Liver (tissue), 9 donors: ENCODE results near the gene CYP24A1. TPM values are rescaled to one million over a fixed set of nuclear protein-coding genes. Genes with fewer than 3 reads are reported as not detected.

Source experiments
- DNase-seq: peaks from one replicate; pipeline ENCODE4 v3.0.0-alpha.2; 2017; ENCODE audit warnings: low spot score
- H3K27ac ChIP-seq, 2 donors: one replicate each; pipeline ENCODE4 v1.7.0; 2013; ENCODE audit warnings: inconsistent platforms in 2 of 2, low read length in 2 of 2, control low read depth in 1 of 2, low read depth in 1 of 2, mild to moderate bottlenecking in 1 of 2
- H3K27me3 ChIP-seq, 4 donors: one replicate each; pipeline versions ENCODE4 v1.6.1 to v1.7.0; 2013; ENCODE audit warnings: low read length in 3 of 4, inconsistent platforms in 1 of 4, mild to moderate bottlenecking in 1 of 4, moderate library complexity in 1 of 4; ENCODE audit not compliant: control insufficient read depth in 4 of 4, insufficient read depth in 4 of 4
- H3K36me3 ChIP-seq, 4 donors: one replicate each; pipeline versions ENCODE4 v1.6.1 to v1.7.0; 2013; ENCODE audit warnings: low read length in 3 of 4, mild to moderate bottlenecking in 3 of 4, low read depth in 1 of 4, moderate library complexity in 1 of 4; ENCODE audit not compliant: control insufficient read depth in 4 of 4, insufficient read depth in 3 of 4
- H3K4me1 ChIP-seq, 4 donors: one replicate each; pipeline versions ENCODE4 v1.6.1 to v1.7.0; 2013; ENCODE audit warnings: low read length in 3 of 4, mild to moderate bottlenecking in 3 of 4, moderate library complexity in 1 of 4; ENCODE audit not compliant: control insufficient read depth in 4 of 4, insufficient read depth in 4 of 4
- H3K4me3 ChIP-seq, 3 donors: one replicate each; pipeline versions ENCODE4 v1.6.1 to v1.7.0; 2013; ENCODE audit warnings: low read length in 3 of 3, control low read depth in 1 of 3, low read depth in 1 of 3, mild to moderate bottlenecking in 1 of 3
- H3K9ac ChIP-seq, 2 donors: one replicate each; pipeline ENCODE4 v1.7.0; 2013; ENCODE audit warnings: low read length in 2 of 2, mild to moderate bottlenecking in 2 of 2, moderate library complexity in 2 of 2, control low read depth in 1 of 2, low read depth in 1 of 2
- H3K9me3 ChIP-seq, 4 donors: one replicate each; pipeline versions ENCODE4 v1.6.1 to v1.7.0; 2013; ENCODE audit warnings: low read length in 3 of 4; ENCODE audit not compliant: control insufficient read depth in 4 of 4
- CTCF ChIP-seq: fragments of 150-350 bp; IDR thresholded peaks from 2 replicates; pipeline ENCODE4 v1.5.1; 2017; ENCODE audit warnings: improper control_type of control experiment, low read depth, low read length; ENCODE audit not compliant: missing input control
- EGR1 ChIP-seq, 2 donors: IDR thresholded peaks; 2 replicates each; pipeline ENCODE4 v1.6.1; 2016 to 2018; ENCODE audit warnings: antibody characterized with exemption in 2 of 2, low read depth in 2 of 2
- FOXA1 ChIP-seq: IDR thresholded peaks from 2 replicates; pipeline ENCODE4 v1.6.1; 2016; ENCODE audit warnings: antibody characterized with exemption
- FOXA2 ChIP-seq: IDR thresholded peaks from 2 replicates; pipeline ENCODE4 v1.6.1; 2016; ENCODE audit warnings: antibody characterized with exemption
- GABPA ChIP-seq, 2 donors: IDR thresholded peaks in 1 of 2; conservative IDR thresholded peaks in 1 of 2; 2 replicates each; pipeline ENCODE4 v1.6.1; 2016; ENCODE audit warnings: antibody characterized with exemption in 2 of 2, mild to moderate bottlenecking in 1 of 2, moderate library complexity in 1 of 2
- HNF4A ChIP-seq, 2 donors: conservative IDR thresholded peaks; 2 replicates each; pipeline ENCODE4 v1.6.1; 2016; ENCODE audit warnings: antibody characterized with exemption in 2 of 2, mild to moderate bottlenecking in 2 of 2
- HNF4G ChIP-seq: IDR thresholded peaks from 2 replicates; pipeline ENCODE4 v1.6.1; 2016; ENCODE audit warnings: antibody characterized with exemption
- JUND ChIP-seq, 2 donors: IDR thresholded peaks; 2 replicates each; pipeline ENCODE4 v1.6.1; 2016; ENCODE audit warnings: antibody characterized with exemption in 2 of 2
- NR2F2 ChIP-seq: IDR thresholded peaks from 2 replicates; pipeline ENCODE4 v1.6.1; 2016; ENCODE audit warnings: antibody characterized with exemption
- RAD21 ChIP-seq, 2 donors: IDR thresholded peaks; 2 replicates each; pipeline ENCODE4 v1.6.1; 2016; ENCODE audit warnings: antibody characterized with exemption in 2 of 2, mild to moderate bottlenecking in 2 of 2
- REST ChIP-seq: IDR thresholded peaks from 2 replicates; pipeline ENCODE4 v1.6.1; 2016; ENCODE audit warnings: antibody characterized with exemption, mild to moderate bottlenecking
- RXRA ChIP-seq, 2 donors: IDR thresholded peaks; 2 replicates each; pipeline ENCODE4 v1.6.1; 2017 to 2018; ENCODE audit warnings: antibody characterized with exemption in 2 of 2, mild to moderate bottlenecking in 1 of 2
- SP1 ChIP-seq: IDR thresholded peaks from 2 replicates; pipeline ENCODE4 v1.6.1; 2018; ENCODE audit warnings: antibody characterized with exemption, mild to moderate bottlenecking
- TAF1 ChIP-seq: conservative IDR thresholded peaks from 2 replicates; pipeline ENCODE4 v1.6.1; 2016; ENCODE audit warnings: antibody characterized with exemption, mild to moderate bottlenecking
- YY1 ChIP-seq: IDR thresholded peaks from 2 replicates; pipeline ENCODE4 v1.6.1; 2016; ENCODE audit warnings: antibody characterized with exemption, mild to moderate bottlenecking
- WGBS: extraction: QIAGEN DNeasy Blood & Tissue Kit; methylation state at CpG from one replicate; pipeline ENCODE4 v1.1.7; 2013; 5-methylcytosine and 5-hydroxymethylcytosine counted together
- polyA plus RNA-seq, 2 donors: library from polyadenylated mRNA; stranded (reverse) in 1 of 2; unstranded in 1 of 2; fragments of 200-250 nt in 1 of 2; fragments of >200 nt in 1 of 2; fragmentation: Nextera tagmentation in 1 of 2; extraction: Ambion mirVana in 1 of 2; gene quantifications; one replicate each; pipeline versions ENCODE4 v1.2.1 to v1.2.3, GENCODE V29; 2013 to 2015
- total RNA-seq, 2 donors: library from RNA; depleted of rRNA; stranded (reverse); fragments of >200 nt; gene quantifications; one replicate each; pipeline ENCODE4 v1.2.3, GENCODE V29; 2014
- TF ChIP-seq, protein P1 (sequence below): IDR thresholded peaks from 2 replicates; pipeline ENCODE4 v1.6.1; 2016; ENCODE audit warnings: antibody characterized with exemption
- TF ChIP-seq, protein P2 (sequence below): IDR thresholded peaks from 2 replicates; pipeline ENCODE4 v1.6.1; 2016; ENCODE audit warnings: antibody characterized with exemption
- TF ChIP-seq, protein P3 (sequence below): IDR thresholded peaks from 2 replicates; pipeline ENCODE4 v1.6.1; 2016; ENCODE audit warnings: antibody characterized with exemption
- donor health status: healthy.
- donor health status: healthy.
- donor health status: healthy.
- donor health status: healthy.
- donor health status: healthy.

CYP24A1 gene
- total and polyA plus RNA-seq, 4 donors = not detected

DNA sequence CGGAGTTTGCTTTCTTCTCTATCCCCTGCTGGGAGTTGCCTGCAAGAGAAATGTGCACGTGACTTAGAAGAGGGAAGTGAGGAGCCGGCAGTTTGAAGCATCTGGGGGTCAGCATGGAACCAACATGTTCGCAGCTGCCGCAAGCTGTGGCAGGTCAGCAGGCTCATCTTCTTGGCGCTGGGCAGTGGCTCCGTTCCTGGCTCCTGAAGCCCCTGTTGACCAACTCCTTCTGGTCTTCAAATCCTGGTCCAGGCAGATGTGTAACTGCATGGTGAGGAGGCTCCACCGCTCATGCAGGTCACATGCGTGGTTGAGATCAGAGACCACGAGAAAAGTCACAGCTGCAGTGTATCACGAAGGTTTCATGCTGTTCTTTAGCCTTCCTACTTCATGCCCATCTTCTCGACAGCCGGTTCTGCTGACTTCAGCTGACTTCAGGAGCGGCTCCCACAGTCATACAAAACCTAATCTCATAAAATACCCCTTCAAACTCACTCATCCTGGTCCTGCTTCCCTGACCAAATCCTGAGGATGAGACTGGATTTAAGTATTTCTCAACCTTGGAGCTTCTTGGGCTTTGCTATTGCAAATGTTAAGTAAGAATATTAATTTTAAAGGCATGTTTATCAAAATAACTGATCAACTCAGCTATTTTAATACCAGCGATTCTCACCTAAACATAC lies 58.5 kb downstream of the CYP24A1 start:
- no peak overlapping the region for H3K4me3 ChIP-seq
- H3K27me3 ChIP-seq = no peaks in the 10 kb centered on the region
- TF ChIP-seq REST (no peak), RXRA (IDR thresholded peaks at IDR 0.05) (no peak), CTCF (no peak), JUND (IDR thresholded peaks at IDR 0.05) (no peak), EGR1 (IDR thresholded peaks at IDR 0.05; ENCODE audit: low read depth in 2 of 2) (no peak), YY1 (no peak), FOXA2 (no peak), HNF4A (conservative IDR thresholded peaks at IDR 0.05) (no peak), RAD21 (IDR thresholded peaks at IDR 0.05) (no peak), FOXA1 (no peak), HNF4G (no peak), NR2F2 (no peak), TAF1 (no peak), SP1 (no peak), GABPA (IDR thresholded peaks at IDR 0.05 in 1 of 2, conservative IDR thresholded peaks at IDR 0.05 in 1 of 2) (no peak)
- TF ChIP-seq, protein P1, sequence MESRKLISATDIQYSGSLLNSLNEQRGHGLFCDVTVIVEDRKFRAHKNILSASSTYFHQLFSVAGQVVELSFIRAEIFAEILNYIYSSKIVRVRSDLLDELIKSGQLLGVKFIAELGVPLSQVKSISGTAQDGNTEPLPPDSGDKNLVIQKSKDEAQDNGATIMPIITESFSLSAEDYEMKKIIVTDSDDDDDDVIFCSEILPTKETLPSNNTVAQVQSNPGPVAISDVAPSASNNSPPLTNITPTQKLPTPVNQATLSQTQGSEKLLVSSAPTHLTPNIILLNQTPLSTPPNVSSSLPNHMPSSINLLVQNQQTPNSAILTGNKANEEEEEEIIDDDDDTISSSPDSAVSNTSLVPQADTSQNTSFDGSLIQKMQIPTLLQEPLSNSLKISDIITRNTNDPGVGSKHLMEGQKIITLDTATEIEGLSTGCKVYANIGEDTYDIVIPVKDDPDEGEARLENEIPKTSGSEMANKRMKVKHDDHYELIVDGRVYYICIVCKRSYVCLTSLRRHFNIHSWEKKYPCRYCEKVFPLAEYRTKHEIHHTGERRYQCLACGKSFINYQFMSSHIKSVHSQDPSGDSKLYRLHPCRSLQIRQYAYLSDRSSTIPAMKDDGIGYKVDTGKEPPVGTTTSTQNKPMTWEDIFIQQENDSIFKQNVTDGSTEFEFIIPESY = no peak
- TF ChIP-seq, protein P2, sequence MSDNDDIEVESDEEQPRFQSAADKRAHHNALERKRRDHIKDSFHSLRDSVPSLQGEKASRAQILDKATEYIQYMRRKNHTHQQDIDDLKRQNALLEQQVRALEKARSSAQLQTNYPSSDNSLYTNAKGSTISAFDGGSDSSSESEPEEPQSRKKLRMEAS = no peak
- TF ChIP-seq, protein P3, sequence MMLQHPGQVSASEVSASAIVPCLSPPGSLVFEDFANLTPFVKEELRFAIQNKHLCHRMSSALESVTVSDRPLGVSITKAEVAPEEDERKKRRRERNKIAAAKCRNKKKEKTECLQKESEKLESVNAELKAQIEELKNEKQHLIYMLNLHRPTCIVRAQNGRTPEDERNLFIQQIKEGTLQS = no peak
- no peak for DNase-seq
- peaks cover 15 to 35% (median 18%) of the 10 kb centered on the region in 4 donors for H3K4me1 ChIP-seq
- peak overlapping the region; percentile 44 to 75 for H3K27ac ChIP-seq
- H3K9me3 ChIP-seq = no peaks in the 10 kb centered on the region
- peak overlapping the region in 1 of 2 donors; percentile 58 for H3K9ac ChIP-seq
- 74% methylated on average over 15 of the region's 15 CpGs for WGBS
- no peaks in the 10 kb centered on the region for H3K36me3 ChIP-seq
